ENCODE measurements around the gene ENTPD5.

DNA sequence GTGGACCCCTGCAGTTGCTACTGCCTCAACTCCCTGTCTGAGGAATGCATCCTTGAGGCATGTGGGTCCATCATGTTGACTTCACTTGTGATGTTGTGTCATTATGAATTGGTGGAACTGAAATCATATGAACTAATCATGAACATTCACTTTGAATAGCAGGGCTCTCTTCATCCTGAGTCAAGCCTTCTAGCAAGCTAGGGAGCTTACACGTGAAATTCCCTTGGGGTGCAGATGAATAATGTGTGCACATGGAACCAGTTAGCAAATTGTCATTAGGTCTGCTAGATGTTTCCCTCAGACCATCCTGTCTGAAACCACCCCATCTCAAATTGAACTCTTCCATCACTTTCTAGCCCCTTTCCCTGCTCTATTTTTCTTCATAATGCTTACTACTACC is 65.4 kb downstream of the ENTPD5 start:
- TF ChIP-seq, protein P1, sequence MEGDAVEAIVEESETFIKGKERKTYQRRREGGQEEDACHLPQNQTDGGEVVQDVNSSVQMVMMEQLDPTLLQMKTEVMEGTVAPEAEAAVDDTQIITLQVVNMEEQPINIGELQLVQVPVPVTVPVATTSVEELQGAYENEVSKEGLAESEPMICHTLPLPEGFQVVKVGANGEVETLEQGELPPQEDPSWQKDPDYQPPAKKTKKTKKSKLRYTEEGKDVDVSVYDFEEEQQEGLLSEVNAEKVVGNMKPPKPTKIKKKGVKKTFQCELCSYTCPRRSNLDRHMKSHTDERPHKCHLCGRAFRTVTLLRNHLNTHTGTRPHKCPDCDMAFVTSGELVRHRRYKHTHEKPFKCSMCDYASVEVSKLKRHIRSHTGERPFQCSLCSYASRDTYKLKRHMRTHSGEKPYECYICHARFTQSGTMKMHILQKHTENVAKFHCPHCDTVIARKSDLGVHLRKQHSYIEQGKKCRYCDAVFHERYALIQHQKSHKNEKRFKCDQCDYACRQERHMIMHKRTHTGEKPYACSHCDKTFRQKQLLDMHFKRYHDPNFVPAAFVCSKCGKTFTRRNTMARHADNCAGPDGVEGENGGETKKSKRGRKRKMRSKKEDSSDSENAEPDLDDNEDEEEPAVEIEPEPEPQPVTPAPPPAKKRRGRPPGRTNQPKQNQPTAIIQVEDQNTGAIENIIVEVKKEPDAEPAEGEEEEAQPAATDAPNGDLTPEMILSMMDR (IDR thresholded peaks at IDR 0.05), result no peak
- TF ChIP-seq POLR2A (IDR thresholded peaks at IDR 0.05) (no peak), POLR2AphosphoS5 (IDR thresholded peaks at IDR 0.05) (no peak)

Measured in stomach (tissue), 4 donors.